HL-60 (cell line): ENCODE results near the gene MAPT.

ENCODE experiments used
- POLR2AphosphoS5 ChIP-seq: IDR thresholded peaks from 2 replicates; pipeline ENCODE4 v1.6.1; 2012; ENCODE audit warnings: low read depth
- REST ChIP-seq: IDR thresholded peaks from 2 replicates; pipeline ENCODE4 v1.6.1; 2012; ENCODE audit warnings: low read depth; ENCODE audit not compliant: insufficient replicate concordance
- SPI1 ChIP-seq: IDR thresholded peaks from 2 replicates; pipeline ENCODE4 v1.6.1; 2012; ENCODE audit warnings: low read depth, mild to moderate bottlenecking, borderline replicate concordance
- TF ChIP-seq, protein P1 (sequence below): IDR thresholded peaks from one replicate; pipeline ENCODE4 v1.5.1; 2011; ENCODE audit warnings: low read length, control low read depth, inconsistent platforms; ENCODE audit not compliant: insufficient read depth

GRCh38 chr17:45895969-45896785 lies 1.8 kb downstream of the MAPT start:
- TF ChIP-seq, protein P1, sequence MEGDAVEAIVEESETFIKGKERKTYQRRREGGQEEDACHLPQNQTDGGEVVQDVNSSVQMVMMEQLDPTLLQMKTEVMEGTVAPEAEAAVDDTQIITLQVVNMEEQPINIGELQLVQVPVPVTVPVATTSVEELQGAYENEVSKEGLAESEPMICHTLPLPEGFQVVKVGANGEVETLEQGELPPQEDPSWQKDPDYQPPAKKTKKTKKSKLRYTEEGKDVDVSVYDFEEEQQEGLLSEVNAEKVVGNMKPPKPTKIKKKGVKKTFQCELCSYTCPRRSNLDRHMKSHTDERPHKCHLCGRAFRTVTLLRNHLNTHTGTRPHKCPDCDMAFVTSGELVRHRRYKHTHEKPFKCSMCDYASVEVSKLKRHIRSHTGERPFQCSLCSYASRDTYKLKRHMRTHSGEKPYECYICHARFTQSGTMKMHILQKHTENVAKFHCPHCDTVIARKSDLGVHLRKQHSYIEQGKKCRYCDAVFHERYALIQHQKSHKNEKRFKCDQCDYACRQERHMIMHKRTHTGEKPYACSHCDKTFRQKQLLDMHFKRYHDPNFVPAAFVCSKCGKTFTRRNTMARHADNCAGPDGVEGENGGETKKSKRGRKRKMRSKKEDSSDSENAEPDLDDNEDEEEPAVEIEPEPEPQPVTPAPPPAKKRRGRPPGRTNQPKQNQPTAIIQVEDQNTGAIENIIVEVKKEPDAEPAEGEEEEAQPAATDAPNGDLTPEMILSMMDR = no peak
- no peak for TF ChIP-seq REST
- no peak for TF ChIP-seq POLR2AphosphoS5
- TF ChIP-seq SPI1 = no peak
